Ectodermal cell (in vitro differentiated cells): ENCODE results near the gene HOXC6.
"Not testable (repeated sequence)": the region's sequence is repeated elsewhere in the genome, so short reads cannot be mapped to it uniquely, and the experiment has no call there.

Experiments used
- H3K27ac ChIP-seq: 2 replicates; pipeline ENCODE4 v1.7.0; 2013; ENCODE audit warnings: mild to moderate bottlenecking, low read depth, low read length; ENCODE audit not compliant: insufficient read depth, poor library complexity, severe bottlenecking
- H3K27me3 ChIP-seq: 2 replicates; pipeline ENCODE4 v1.7.0; 2013; ENCODE audit warnings: mild to moderate bottlenecking, low read length; ENCODE audit not compliant: insufficient read depth, control insufficient read depth, poor library complexity, severe bottlenecking
- H3K36me3 ChIP-seq: one replicate; pipeline ENCODE4 v1.7.0; 2013; ENCODE audit warnings: low read length; ENCODE audit not compliant: control insufficient read depth, insufficient read depth
- H3K4me1 ChIP-seq: one replicate; pipeline ENCODE4 v1.7.0; 2013; ENCODE audit warnings: low read length; ENCODE audit not compliant: control insufficient read depth, insufficient read depth
- H3K4me3 ChIP-seq: 2 replicates; pipeline ENCODE4 v1.7.0; 2013; ENCODE audit warnings: low read depth, low read length, control low read depth; ENCODE audit not compliant: insufficient read depth
- H3K9me3 ChIP-seq: 2 replicates; pipeline ENCODE4 v1.7.0; 2013; ENCODE audit warnings: mild to moderate bottlenecking, low read length, moderate library complexity; ENCODE audit not compliant: control insufficient read depth
- WGBS, 2 experiments: methylation state at CpG; one replicate each; pipeline ENCODE4 v1.1.7; 2013; ENCODE audit warnings: missing lambda C conversion rate in 2 of 2; 5-methylcytosine and 5-hydroxymethylcytosine counted together

HOXC6 gene

DNA sequence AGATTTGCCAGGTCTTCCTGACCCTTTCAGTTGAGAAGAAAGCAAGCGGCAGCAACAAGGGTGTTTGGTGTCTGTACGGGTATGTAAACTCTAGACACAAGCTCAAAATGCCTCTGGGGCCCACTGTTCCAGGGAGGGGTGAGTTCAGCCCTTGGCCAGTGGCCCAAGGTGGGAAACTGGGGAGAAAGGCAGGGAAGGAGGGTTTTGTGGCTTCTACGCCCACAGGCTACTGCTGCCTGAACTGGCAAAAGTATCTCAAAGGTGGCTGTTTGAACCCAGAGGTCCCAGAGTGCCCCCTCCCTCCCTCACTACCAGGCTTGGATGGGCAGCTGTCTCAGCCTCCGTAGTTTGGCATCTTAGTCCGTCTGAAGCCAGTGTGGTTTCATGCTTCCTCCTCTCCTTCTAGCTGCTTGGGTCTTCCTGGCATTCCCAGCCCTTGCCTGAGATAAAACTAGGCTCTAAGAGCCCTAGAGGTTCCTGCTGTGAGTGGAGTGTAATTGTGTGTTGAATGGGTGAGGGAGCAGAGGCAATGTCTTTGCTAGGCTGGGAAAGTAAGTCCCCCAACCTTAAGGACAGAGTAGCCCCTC is 10.1 kb downstream of the HOXC6 start:
- Histone ChIP-seq H3K4me3 (no peak overlapping the region), H3K27ac (no peak overlapping the region), H3K4me1 (no peaks in the 10 kb centered on the region), H3K9me3 (no peaks in the 10 kb centered on the region), H3K36me3 (no peaks in the 10 kb centered on the region), H3K27me3 (peaks cover 100% of the 10 kb centered on the region)
- 41 to 47% methylated on average over 5 of the region's 5 CpGs for WGBS, 2 experiments

DNA sequence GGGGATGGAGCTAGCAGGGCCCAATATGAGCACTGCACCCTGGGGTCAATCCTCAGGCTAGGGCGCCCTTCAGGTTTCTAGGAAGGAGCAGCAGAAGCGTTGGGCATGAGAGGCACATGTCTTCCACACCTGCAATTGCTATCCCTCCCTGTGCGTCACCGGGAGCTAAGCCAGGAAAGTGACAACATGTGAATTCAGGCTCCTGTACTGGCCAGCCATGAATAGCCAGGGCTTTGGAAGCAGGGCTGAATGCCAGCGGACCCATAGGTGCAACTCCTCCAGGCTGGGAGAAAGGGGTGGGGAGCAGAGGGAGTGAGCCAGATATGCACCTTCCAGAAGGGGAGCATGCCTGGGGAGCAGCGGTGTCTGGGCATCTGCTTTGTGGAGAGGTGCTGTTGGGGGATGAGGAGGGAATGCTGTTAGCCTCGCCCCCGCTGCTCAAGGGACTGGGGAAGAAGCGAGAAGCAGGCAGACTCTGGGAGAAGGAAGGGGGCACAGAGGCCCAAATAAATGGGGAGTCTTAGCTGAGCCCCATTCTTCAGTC is 10.7 kb downstream of the HOXC6 start:
- Histone ChIP-seq H3K4me3 (no peak overlapping the region), H3K36me3 (no peaks in the 10 kb centered on the region), H3K4me1 (no peaks in the 10 kb centered on the region), H3K27ac (no peak overlapping the region), H3K9me3 (no peaks in the 10 kb centered on the region), H3K27me3 (peaks cover 100% of the 10 kb centered on the region)
- WGBS, 2 experiments = 19 to 20% methylated on average over 9 of the region's 9 CpGs

- no peak overlapping the region for H3K27ac ChIP-seq
- no peaks in the 10 kb centered on the region for H3K36me3 ChIP-seq
- no peaks in the 10 kb centered on the region for H3K9me3 ChIP-seq
- H3K4me3 ChIP-seq = no peak overlapping the region
- WGBS, 2 experiments = 8 to 10% methylated on average over 16 of the region's 16 CpGs
- no peaks in the 10 kb centered on the region for H3K4me1 ChIP-seq
- peaks cover 100% of the 10 kb centered on the region for H3K27me3 ChIP-seq
Measured at GRCh38 chr12:54039417-54040147, 11.3 kb downstream of the HOXC6 start.

DNA sequence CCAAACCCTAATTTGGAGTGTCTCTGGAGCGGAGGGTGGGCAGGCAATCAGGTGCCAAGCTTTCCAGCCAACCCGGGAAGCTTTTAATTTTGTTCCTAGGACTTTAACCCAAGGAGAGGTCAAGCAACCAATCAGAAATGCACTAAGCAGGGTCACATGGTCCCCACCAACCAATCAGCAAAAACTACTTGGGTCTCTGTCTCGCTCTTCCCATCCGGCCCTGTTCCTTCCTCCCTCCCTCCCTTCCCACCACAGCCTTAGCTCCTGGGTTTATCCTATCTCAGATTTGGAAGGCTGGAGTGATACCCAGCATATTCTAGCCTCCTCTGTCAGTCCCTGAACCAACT is 11.9 kb downstream of the HOXC6 start:
- Histone ChIP-seq H3K36me3 (no peaks in the 10 kb centered on the region), H3K4me3 (no peak overlapping the region), H3K4me1 (no peaks in the 10 kb centered on the region), H3K27ac (no peak overlapping the region), H3K27me3 (peaks cover 100% of the 10 kb centered on the region), H3K9me3 (no peaks in the 10 kb centered on the region)
- 50 to 53% methylated on average over 4 of the region's 4 CpGs for WGBS, 2 experiments

- H3K27ac ChIP-seq = no peak overlapping the region
- no peak overlapping the region for H3K4me3 ChIP-seq
- no peaks in the 10 kb centered on the region for H3K36me3 ChIP-seq
- peaks cover 100% of the 10 kb centered on the region for H3K27me3 ChIP-seq
- no peaks in the 10 kb centered on the region for H3K4me1 ChIP-seq
- WGBS, 2 experiments = 42% methylated on average over 3 of the region's 3 CpGs; no CpG with 5 or more reads in 1 of the 2 experiments
- no peaks in the 10 kb centered on the region for H3K9me3 ChIP-seq
Measured at GRCh38 chr12:54040648-54041047, 12.4 kb downstream of the HOXC6 start.

- H3K36me3 ChIP-seq = no peaks in the 10 kb centered on the region
- H3K4me1 ChIP-seq = no peaks in the 10 kb centered on the region
- H3K9me3 ChIP-seq = no peaks in the 10 kb centered on the region
- 25 to 29% methylated on average over 2 of the region's 2 CpGs for WGBS, 2 experiments
- no peak overlapping the region for H3K27ac ChIP-seq
- peaks cover 100% of the 10 kb centered on the region for H3K27me3 ChIP-seq
- H3K4me3 ChIP-seq = no peak overlapping the region
Measured at GRCh38 chr12:54041097-54041690, 13.0 kb downstream of the HOXC6 start.

- WGBS, 2 experiments = 54 to 55% methylated on average over 6 of the region's 6 CpGs
- not testable (repeated sequence) for H3K27ac ChIP-seq, H3K4me1 ChIP-seq, H3K4me3 ChIP-seq, H3K9me3 ChIP-seq, H3K36me3 ChIP-seq
- H3K27me3 ChIP-seq = peaks cover 100% of the 10 kb centered on the region
Measured at GRCh38 chr12:54042033-54042432, 13.8 kb downstream of the HOXC6 start.

GRCh38 chr12:54042970-54043853 is 15.0 kb downstream of the HOXC6 start:
- Histone ChIP-seq H3K9me3 (no peaks in the 10 kb centered on the region), H3K36me3 (no peaks in the 10 kb centered on the region), H3K27me3 (peaks cover 100% of the 10 kb centered on the region), H3K4me1 (no peaks in the 10 kb centered on the region), H3K4me3 (no peak overlapping the region), H3K27ac (no peak overlapping the region)
- WGBS, 2 experiments = 31 to 34% methylated on average over 6 of the region's 6 CpGs

DNA sequence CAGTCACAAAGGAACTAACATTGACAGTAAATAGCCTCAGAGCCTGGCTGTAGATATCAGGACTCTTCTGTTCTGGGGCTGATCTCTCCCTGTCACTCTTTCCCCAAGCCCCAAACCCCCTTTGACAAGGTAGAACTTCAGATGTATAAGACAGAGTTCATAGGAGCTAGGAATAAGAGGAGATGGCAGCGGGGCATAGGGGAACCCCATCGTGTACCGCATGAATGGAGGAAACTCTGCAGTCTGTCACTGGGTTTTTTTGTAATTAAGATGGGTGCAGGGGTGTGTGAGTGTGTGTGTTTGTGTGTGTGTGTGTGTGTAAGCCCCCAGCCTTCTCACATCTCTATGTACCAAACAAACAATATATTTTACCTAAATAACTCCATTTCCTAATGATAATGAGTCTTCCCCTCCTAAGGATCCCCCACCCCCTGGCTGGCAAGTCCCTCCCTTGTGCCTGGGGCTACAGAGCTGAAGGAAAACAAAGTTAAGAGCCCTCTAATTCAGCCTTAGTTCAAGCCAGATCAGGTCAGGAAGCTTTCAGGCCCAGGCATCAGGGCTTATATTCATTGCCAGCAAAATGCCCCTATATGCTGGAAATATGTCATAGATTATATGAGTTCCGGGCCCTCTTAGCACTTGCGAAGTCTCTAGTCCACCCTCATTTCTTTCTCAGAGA is 16.3 kb downstream of the HOXC6 start:
- H3K4me1 ChIP-seq = no peaks in the 10 kb centered on the region
- peaks cover 100% of the 10 kb centered on the region for H3K27me3 ChIP-seq
- no peaks in the 10 kb centered on the region for H3K9me3 ChIP-seq
- whole genome bisulfite sequencing, 2 experiments = 33 to 37% methylated on average over 5 of the region's 5 CpGs
- no peak overlapping the region for H3K27ac ChIP-seq
- H3K36me3 ChIP-seq = no peaks in the 10 kb centered on the region
- no peak overlapping the region for H3K4me3 ChIP-seq
